Activated T-helper 17 cell treated with anti-CD3 and anti-CD28 coated beads, Interleukin-2, amount 50 U/mL, for 72 hours (primary cell): Measurements from ENCODE around the gene CFAP45. TPM values are rescaled to one million over a fixed set of nuclear protein-coding genes. Genes with fewer than 3 reads are reported as not detected.

ENCODE experiments used
- ATAC-seq: fragments of 150-1000 bp; cut with Tn5 transposase; replicated peaks from 2 replicates; pipeline ENCODE4 v1.10.0; 2021; ENCODE audit warnings: mild to moderate bottlenecking, moderate library complexity
- H3K27ac Mint-ChIP-seq: one replicate; pipeline ENCODE4 v1.8.0; 2022; ENCODE audit warnings: mixed read lengths
- H3K27me3 Mint-ChIP-seq: one replicate; pipeline ENCODE4 v1.8.0; 2022; ENCODE audit warnings: mixed read lengths
- H3K36me3 Mint-ChIP-seq: one replicate; pipeline ENCODE4 v1.8.0; 2022; ENCODE audit warnings: low read depth, mild to moderate bottlenecking, mixed read lengths
- H3K4me1 Mint-ChIP-seq: one replicate; pipeline ENCODE4 v1.8.0; 2022; ENCODE audit warnings: mixed read lengths
- H3K4me3 Mint-ChIP-seq: one replicate; pipeline ENCODE4 v1.8.0; 2022; ENCODE audit warnings: mild to moderate bottlenecking, mixed read lengths
- H3K9me3 Mint-ChIP-seq: one replicate; pipeline ENCODE4 v1.8.0; 2022; ENCODE audit warnings: mixed read lengths
- total RNA-seq, 2 donors: library from RNA; stranded (reverse); gene quantifications; one replicate each; pipeline ENCODE4 v1.2.3, GENCODE V29; 2022

The CFAP45 gene
- total RNA-seq, 2 donors from 2014 or later: 0.78 to 3.6 TPM

GRCh38 chr1:159921700-159922504 is 21.9 kb upstream of the CFAP45 start:
- Mint-ChIP-seq H3K27ac (peak overlapping the region; percentile 99), H3K27me3 (no peaks in the 10 kb centered on the region), H3K4me1 (peaks cover 53% of the 10 kb centered on the region), H3K36me3 (peaks cover 88% of the 10 kb centered on the region), H3K9me3 (no peaks in the 10 kb centered on the region), H3K4me3 (peak overlapping the region; percentile 89)
- no peak for ATAC-seq

- Mint-ChIP-seq H3K27ac (peak overlapping the region; percentile 99), H3K36me3 (peaks cover 95% of the 10 kb centered on the region), H3K4me1 (peaks cover 49% of the 10 kb centered on the region), H3K9me3 (no peaks in the 10 kb centered on the region), H3K4me3 (peak overlapping the region; percentile 89), H3K27me3 (no peaks in the 10 kb centered on the region)
- ATAC-seq: peak; percentile 33
Observed at GRCh38 chr1:159921251-159921650, 21.3 kb upstream of the CFAP45 start.

- no peaks in the 10 kb centered on the region for H3K9me3 Mint-ChIP-seq
- no peaks in the 10 kb centered on the region for H3K27me3 Mint-ChIP-seq
- H3K27ac Mint-ChIP-seq: peak overlapping the region; percentile 99
- H3K36me3 Mint-ChIP-seq: peaks cover 100% of the 10 kb centered on the region
- peak overlapping the region; percentile 89 for H3K4me3 Mint-ChIP-seq
- H3K4me1 Mint-ChIP-seq: peaks cover 51% of the 10 kb centered on the region
- no peak for ATAC-seq
Observed at GRCh38 chr1:159920651-159921050, 20.7 kb upstream of the CFAP45 start.

DNA sequence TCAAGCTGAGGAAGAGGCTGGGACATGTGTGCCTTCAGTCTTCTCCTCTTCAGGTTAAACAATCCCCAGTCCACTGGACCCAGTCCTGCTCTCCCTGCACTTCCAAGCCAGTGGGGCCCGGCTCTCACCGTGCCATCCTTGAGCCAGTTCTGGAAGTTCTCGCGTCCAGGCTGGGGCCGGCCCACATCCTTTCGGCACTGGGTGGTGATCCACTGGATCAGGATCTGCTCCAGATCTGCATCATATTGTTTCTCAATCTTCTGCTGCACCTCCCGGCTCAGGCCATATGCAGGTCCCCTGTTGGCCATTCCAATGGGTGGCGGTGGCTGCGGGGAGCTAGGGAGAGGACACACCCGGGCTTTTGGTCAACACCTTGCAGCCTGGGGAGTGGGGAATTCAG is 20.2 kb upstream of the CFAP45 start:
- peaks cover 51% of the 10 kb centered on the region for H3K4me1 Mint-ChIP-seq
- peak overlapping the region; percentile 99 for H3K27ac Mint-ChIP-seq

GRCh38 chr1:159919236-159919865 is 19.4 kb upstream of the CFAP45 start:
- H3K4me3 Mint-ChIP-seq: peak overlapping the region; percentile 89
- no peak for ATAC-seq
- H3K4me1 Mint-ChIP-seq: peaks cover 54% of the 10 kb centered on the region
- peak overlapping the region; percentile 99 for H3K27ac Mint-ChIP-seq
- no peaks in the 10 kb centered on the region for H3K27me3 Mint-ChIP-seq
- peaks cover 94% of the 10 kb centered on the region for H3K36me3 Mint-ChIP-seq
- no peaks in the 10 kb centered on the region for H3K9me3 Mint-ChIP-seq

More for the DNA sequence above, 20.2 kb upstream of the CFAP45 start:
- no peaks in the 10 kb centered on the region for H3K9me3 Mint-ChIP-seq
- no peaks in the 10 kb centered on the region for H3K27me3 Mint-ChIP-seq
- ATAC-seq: no peak
- peaks cover 98% of the 10 kb centered on the region for H3K36me3 Mint-ChIP-seq
- peak overlapping the region; percentile 89 for H3K4me3 Mint-ChIP-seq

GRCh38 chr1:159918352-159919200 is 18.6 kb upstream of the CFAP45 start:
- Mint-ChIP-seq H3K36me3 (peaks cover 89% of the 10 kb centered on the region), H3K9me3 (no peaks in the 10 kb centered on the region), H3K4me1 (peaks cover 58% of the 10 kb centered on the region), H3K4me3 (peak overlapping the region; percentile 89), H3K27me3 (no peaks in the 10 kb centered on the region), H3K27ac (peak overlapping the region; percentile 99)
- no peak for ATAC-seq

DNA sequence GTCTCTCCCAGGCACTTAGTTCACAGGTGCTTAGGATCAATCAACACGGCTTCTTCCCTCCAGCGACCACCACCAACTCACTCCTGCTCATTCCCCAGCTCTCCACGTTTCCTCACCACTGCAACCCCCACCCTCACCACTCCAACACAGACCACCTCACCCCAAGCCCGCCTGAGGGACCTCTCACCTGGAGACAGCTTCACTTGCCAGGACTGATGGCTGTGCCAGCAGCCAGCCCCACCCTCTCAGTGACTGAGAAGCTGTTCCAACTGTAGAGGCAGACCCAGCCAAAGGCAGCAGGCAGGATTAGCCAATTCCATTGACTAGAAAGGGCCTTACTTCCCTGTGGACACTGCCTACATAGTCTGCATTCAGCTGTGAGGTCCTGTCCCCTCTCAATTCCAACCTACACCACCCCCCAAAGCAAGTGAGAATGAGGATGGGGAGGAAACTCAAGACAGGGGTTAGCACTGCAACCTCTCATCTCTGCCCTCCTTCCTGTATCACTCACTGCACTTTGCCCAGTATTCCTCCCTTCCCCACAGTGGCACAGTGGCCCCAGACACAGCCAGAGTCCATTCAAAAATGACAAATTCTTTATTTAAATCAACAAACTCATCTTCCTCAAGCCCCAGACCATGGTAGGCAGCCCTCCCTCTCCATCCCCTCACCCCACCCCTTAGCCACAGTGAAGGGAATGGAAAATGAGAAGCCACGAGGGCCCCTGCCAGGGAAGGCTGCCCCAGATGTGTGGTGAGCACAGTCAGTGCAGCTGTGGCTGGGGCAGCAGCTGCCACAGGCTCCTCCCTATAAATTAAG is 17.8 kb upstream of the CFAP45 start:
- Mint-ChIP-seq H3K4me1 (peaks cover 57% of the 10 kb centered on the region), H3K27me3 (no peaks in the 10 kb centered on the region), H3K27ac (peak overlapping the region; percentile 96), H3K9me3 (no peaks in the 10 kb centered on the region), H3K4me3 (peak overlapping the region; percentile 41), H3K36me3 (peaks cover 84% of the 10 kb centered on the region)
- ATAC-seq: no peak

DNA sequence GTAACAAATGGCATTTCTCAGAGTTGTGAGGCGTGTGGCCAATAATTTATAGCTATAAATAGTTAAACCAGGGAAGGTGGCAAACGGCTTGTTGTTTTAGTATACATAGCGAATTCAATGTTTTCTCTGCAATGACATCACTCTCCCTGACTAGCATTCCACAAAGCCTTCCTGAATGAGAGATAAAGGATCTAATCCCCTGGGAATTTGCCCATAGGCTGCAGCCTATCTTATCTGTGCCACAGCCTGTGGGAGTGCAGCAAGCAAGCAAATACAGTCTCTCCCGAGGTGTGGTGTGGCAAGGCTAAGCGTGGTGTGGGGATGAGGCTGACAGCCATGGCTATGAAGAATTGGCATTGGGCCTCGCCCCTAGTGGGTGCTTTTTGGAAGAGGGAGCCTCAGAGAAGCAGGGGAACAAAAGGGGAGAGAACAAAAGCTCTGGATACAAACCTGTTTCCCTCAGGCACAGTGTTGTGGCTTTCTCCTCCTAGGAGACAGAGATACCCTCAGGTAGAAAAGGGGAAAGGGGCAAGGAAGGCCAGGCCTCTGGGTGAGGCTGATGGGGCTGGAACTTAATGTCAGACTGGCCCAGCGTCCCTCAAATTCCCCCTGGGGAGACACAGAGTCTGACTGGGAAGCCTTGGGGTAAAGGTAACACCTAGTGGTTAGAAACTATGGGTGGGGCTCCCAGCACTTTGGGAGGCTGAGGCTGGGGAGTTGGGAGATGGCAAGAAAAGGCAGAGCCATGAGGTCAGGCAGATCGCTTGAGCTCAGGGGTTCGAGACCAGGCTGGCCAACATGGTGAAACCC is 16.5 kb upstream of the CFAP45 start:
- ATAC-seq: no peak
- H3K27me3 Mint-ChIP-seq: no peaks in the 10 kb centered on the region
- peaks cover 71% of the 10 kb centered on the region for H3K36me3 Mint-ChIP-seq
- peaks cover 59% of the 10 kb centered on the region for H3K4me1 Mint-ChIP-seq
- no peaks in the 10 kb centered on the region for H3K9me3 Mint-ChIP-seq
- H3K4me3 Mint-ChIP-seq: no peak overlapping the region
- peak overlapping the region; percentile 23 for H3K27ac Mint-ChIP-seq

DNA sequence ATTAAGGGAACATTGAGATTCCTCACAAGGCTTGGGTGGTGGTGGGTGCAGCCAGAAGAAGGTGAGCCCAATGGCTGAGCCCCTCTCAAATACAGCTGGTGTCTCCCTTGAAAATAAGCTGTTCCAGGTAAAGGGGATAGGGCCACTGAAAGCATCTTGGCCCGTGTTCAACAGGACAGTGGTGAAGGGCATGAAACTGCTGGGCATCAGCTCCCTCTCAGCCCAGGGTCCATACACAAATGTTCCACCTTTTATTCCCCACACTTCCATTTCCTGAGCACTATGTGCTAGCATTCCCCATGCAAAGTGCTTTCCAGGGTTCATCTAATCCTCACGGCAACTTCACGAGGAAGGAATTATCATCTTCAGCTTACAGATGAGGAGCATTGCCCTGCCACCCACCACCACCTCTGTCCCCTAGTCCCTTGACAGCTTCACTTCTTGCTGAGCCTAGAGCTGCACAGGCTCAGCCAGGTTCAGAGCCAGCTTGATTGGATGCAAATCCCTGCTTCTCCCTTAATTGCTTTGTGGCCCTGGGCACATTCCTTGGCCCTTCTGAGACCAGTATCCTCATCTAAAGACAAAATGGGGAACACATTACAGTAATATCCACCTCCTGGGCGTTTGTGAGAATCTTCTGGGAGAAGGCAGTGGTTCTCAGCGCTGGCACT is 15.7 kb upstream of the CFAP45 start:
- Mint-ChIP-seq H3K4me3 (no peak overlapping the region), H3K9me3 (no peaks in the 10 kb centered on the region), H3K36me3 (peaks cover 64% of the 10 kb centered on the region), H3K27me3 (no peaks in the 10 kb centered on the region), H3K27ac (peak overlapping the region; percentile 23), H3K4me1 (peaks cover 59% of the 10 kb centered on the region)
- ATAC-seq: no peak

DNA sequence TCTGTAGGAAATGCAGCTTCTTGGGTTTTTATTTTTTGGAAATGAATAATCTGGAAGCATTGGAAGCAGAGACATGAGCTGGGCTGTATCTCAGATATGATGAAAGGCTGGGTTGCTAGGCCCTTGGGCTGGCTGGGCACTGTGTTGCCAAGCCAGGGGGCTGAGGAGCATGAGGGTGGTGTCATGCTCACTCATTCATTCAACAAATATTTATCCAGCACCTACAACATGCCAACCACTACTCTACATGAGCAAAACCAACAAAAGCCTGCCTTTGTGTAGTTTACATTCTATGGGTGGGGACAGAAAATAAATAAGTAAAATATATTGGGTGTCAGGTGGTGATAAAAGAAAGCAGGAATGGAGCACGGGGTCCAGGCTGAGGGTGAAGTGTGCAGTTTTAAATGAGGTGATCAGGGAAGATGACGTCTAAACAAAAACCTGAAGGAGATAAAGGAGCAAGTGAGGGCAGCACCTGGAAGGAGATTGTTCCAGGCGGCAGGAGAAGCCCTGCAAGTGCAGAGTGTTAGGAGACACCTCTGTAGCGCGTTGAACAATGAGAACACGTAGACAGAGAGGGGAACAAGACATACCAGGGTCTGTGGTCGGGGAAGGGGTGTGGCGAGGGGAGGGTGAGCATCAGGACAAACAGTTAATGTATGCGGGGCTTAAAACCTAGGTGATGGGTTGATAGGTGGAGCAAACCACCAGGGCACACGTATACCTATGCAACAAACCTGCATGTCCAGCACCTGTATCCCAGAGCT is 14.5 kb upstream of the CFAP45 start:
- Mint-ChIP-seq H3K36me3 (peaks cover 56% of the 10 kb centered on the region), H3K9me3 (no peaks in the 10 kb centered on the region), H3K4me3 (no peak overlapping the region), H3K27ac (peak overlapping the region; percentile 97), H3K4me1 (peaks cover 61% of the 10 kb centered on the region), H3K27me3 (no peaks in the 10 kb centered on the region)
- no peak for ATAC-seq

GRCh38 chr1:159913451-159914192 is 13.7 kb upstream of the CFAP45 start:
- Mint-ChIP-seq H3K27me3 (no peaks in the 10 kb centered on the region), H3K9me3 (no peaks in the 10 kb centered on the region), H3K4me3 (peak overlapping the region; percentile 14), H3K27ac (peak overlapping the region; percentile 97), H3K4me1 (peaks cover 61% of the 10 kb centered on the region), H3K36me3 (peaks cover 48% of the 10 kb centered on the region)
- ATAC-seq: no peak
